Skeletal muscle tissue (tissue), 4 donors: Measurements from ENCODE around the gene OPA3. TPM values are rescaled to one million over a fixed set of nuclear protein-coding genes. Genes with fewer than 3 reads are reported as not detected.

Source experiments
- H3K27ac ChIP-seq: one replicate; pipeline ENCODE4 v1.7.0; 2013; ENCODE audit warnings: mild to moderate bottlenecking, low read depth, low read length, inconsistent platforms
- H3K27me3 ChIP-seq, 3 donors: one replicate each; pipeline ENCODE4 v1.7.0; 2013; ENCODE audit warnings: low read length in 3 of 3; ENCODE audit not compliant: control insufficient read depth in 3 of 3, insufficient read depth in 3 of 3
- H3K36me3 ChIP-seq, 3 donors: one replicate each; pipeline ENCODE4 v1.7.0; 2013; ENCODE audit warnings: low read length in 3 of 3; ENCODE audit not compliant: control insufficient read depth in 3 of 3, insufficient read depth in 3 of 3
- H3K4me1 ChIP-seq, 3 donors: one replicate each; pipeline ENCODE4 v1.7.0; 2013; ENCODE audit warnings: low read length in 3 of 3, mild to moderate bottlenecking in 3 of 3; ENCODE audit not compliant: control insufficient read depth in 3 of 3, insufficient read depth in 3 of 3
- H3K4me3 ChIP-seq, 3 donors: one replicate each; pipeline ENCODE4 v1.7.0; 2013; ENCODE audit warnings: low read length in 3 of 3
- H3K9ac ChIP-seq, 3 donors: one replicate each; pipeline ENCODE4 v1.7.0; 2013; ENCODE audit warnings: low read length in 3 of 3, mild to moderate bottlenecking in 3 of 3, moderate library complexity in 2 of 3, low read depth in 1 of 3
- H3K9me3 ChIP-seq, 3 donors: one replicate each; pipeline ENCODE4 v1.7.0; 2013; ENCODE audit warnings: low read length in 3 of 3; ENCODE audit not compliant: control insufficient read depth in 3 of 3
- total RNA-seq: library from RNA; depleted of rRNA; stranded (reverse); fragments of >200 nt; gene quantifications from one replicate; pipeline ENCODE4 v1.2.3, GENCODE V29; 2014
- donor health status: Osteomylitis.

The OPA3 gene
- total RNA-seq, 1 donor from 2014 or later, result 3.7 TPM

GRCh38 chr19:45599286-45599685 lies 14.7 kb upstream of the OPA3 start:
- Histone ChIP-seq H3K27me3 (peaks cover 60 to 70% (median 60%) of the 10 kb centered on the region in 3 donors), H3K9ac (no peak overlapping the region), H3K9me3 (no peaks in the 10 kb centered on the region), H3K4me3 (peak overlapping the region in 1 of 3 donors; percentile 52), H3K27ac (peak overlapping the region; percentile 19), H3K36me3 (no peaks in the 10 kb centered on the region), H3K4me1 (peaks cover 17 to 24% (median 21%) of the 10 kb centered on the region in 3 donors)

GRCh38 chr19:45598267-45599001 lies 13.8 kb upstream of the OPA3 start:
- Histone ChIP-seq H3K9me3 (no peaks in the 10 kb centered on the region), H3K27ac (no peak overlapping the region), H3K27me3 (peaks cover 60 to 68% (median 60%) of the 10 kb centered on the region in 3 donors), H3K9ac (no peak overlapping the region), H3K4me3 (peak overlapping the region in 2 of 3 donors; percentile 20 to 29), H3K4me1 (peaks cover 17 to 24% (median 21%) of the 10 kb centered on the region in 3 donors), H3K36me3 (no peaks in the 10 kb centered on the region)

- peaks cover 56 to 65% (median 61%) of the 10 kb centered on the region in 3 donors for H3K27me3 ChIP-seq
- no peak overlapping the region for H3K4me3 ChIP-seq
- no peak overlapping the region for H3K9ac ChIP-seq
- H3K9me3 ChIP-seq, result no peaks in the 10 kb centered on the region
- no peak overlapping the region for H3K27ac ChIP-seq
- peaks cover 17 to 24% (median 21%) of the 10 kb centered on the region in 3 donors for H3K4me1 ChIP-seq
- H3K36me3 ChIP-seq, result no peaks in the 10 kb centered on the region
Observed at GRCh38 chr19:45597425-45598111, 13.0 kb upstream of the OPA3 start.

- no peaks in the 10 kb centered on the region for H3K9me3 ChIP-seq
- peaks cover 21 to 27% (median 22%) of the 10 kb centered on the region in 3 donors for H3K4me1 ChIP-seq
- H3K9ac ChIP-seq, result no peak overlapping the region
- H3K4me3 ChIP-seq, result no peak overlapping the region
- H3K27ac ChIP-seq, result no peak overlapping the region
- peaks cover 0 to 2% (median 0%) of the 10 kb centered on the region in 3 donors for H3K36me3 ChIP-seq
- H3K27me3 ChIP-seq, result peaks cover 54 to 63% (median 60%) of the 10 kb centered on the region in 3 donors
Observed at GRCh38 chr19:45595814-45596213, 11.2 kb upstream of the OPA3 start.

- H3K4me1 ChIP-seq, result peaks cover 9 to 18% (median 11%) of the 10 kb centered on the region in 3 donors
- H3K27me3 ChIP-seq, result peaks cover 40 to 42% (median 42%) of the 10 kb centered on the region in 3 donors
- H3K36me3 ChIP-seq, result peaks cover 0 to 2% (median 0%) of the 10 kb centered on the region in 3 donors
- no peaks in the 10 kb centered on the region for H3K9me3 ChIP-seq
- no peak overlapping the region for H3K27ac ChIP-seq
- H3K4me3 ChIP-seq, result no peak overlapping the region
- H3K9ac ChIP-seq, result no peak overlapping the region
Observed at GRCh38 chr19:45593520-45593919, 8.9 kb upstream of the OPA3 start.

- peaks cover 28 to 31% (median 31%) of the 10 kb centered on the region in 3 donors for H3K27me3 ChIP-seq
Observed at GRCh38 chr19:45592366-45592765, 7.8 kb upstream of the OPA3 start.

GRCh38 chr19:45591638-45592005 lies 7.0 kb upstream of the OPA3 start:
- Histone ChIP-seq H3K4me1 (peaks cover 0 to 5% (median 4%) of the 10 kb centered on the region in 3 donors), H3K9me3 (no peaks in the 10 kb centered on the region), H3K27ac (no peak overlapping the region), H3K27me3 (peaks cover 24 to 26% (median 24%) of the 10 kb centered on the region in 3 donors), H3K4me3 (no peak overlapping the region), H3K9ac (no peak overlapping the region), H3K36me3 (peaks cover 0 to 2% (median 0%) of the 10 kb centered on the region in 3 donors)

More at GRCh38 chr19:45592366-45592765, 7.8 kb upstream of the OPA3 start:
- Histone ChIP-seq H3K36me3 (peaks cover 0 to 2% (median 0%) of the 10 kb centered on the region in 3 donors), H3K9ac (no peak overlapping the region), H3K27ac (no peak overlapping the region), H3K4me3 (no peak overlapping the region), H3K9me3 (no peaks in the 10 kb centered on the region), H3K4me1 (peaks cover 3 to 7% (median 4%) of the 10 kb centered on the region in 3 donors)

- H3K4me3 ChIP-seq, result no peak overlapping the region
- H3K4me1 ChIP-seq, result peaks cover 0 to 4% (median 3%) of the 10 kb centered on the region in 3 donors
- peaks cover 0 to 2% (median 0%) of the 10 kb centered on the region in 3 donors for H3K36me3 ChIP-seq
- peaks cover 22 to 24% (median 23%) of the 10 kb centered on the region in 3 donors for H3K27me3 ChIP-seq
- no peaks in the 10 kb centered on the region for H3K9me3 ChIP-seq
- H3K27ac ChIP-seq, result no peak overlapping the region
- no peak overlapping the region for H3K9ac ChIP-seq
Observed at GRCh38 chr19:45591004-45591637, 6.5 kb upstream of the OPA3 start.

- H3K4me1 ChIP-seq, result peaks cover 2 to 5% (median 4%) of the 10 kb centered on the region in 3 donors
- no peak overlapping the region for H3K27ac ChIP-seq
- no peak overlapping the region for H3K4me3 ChIP-seq
- H3K9ac ChIP-seq, result no peak overlapping the region
- H3K27me3 ChIP-seq, result peaks cover 19 to 24% (median 22%) of the 10 kb centered on the region in 3 donors
- H3K9me3 ChIP-seq, result no peaks in the 10 kb centered on the region
- H3K36me3 ChIP-seq, result peaks cover 0 to 2% (median 0%) of the 10 kb centered on the region in 3 donors
Observed at GRCh38 chr19:45590300-45591003, 5.8 kb upstream of the OPA3 start.
